ENCODE data around the gene FOXP1.

Gene FOXP1

GRCh38 chr3:71421475-71421819 is 162.1 kb downstream of the FOXP1 start:
- no peak for DNase-seq

DNA sequence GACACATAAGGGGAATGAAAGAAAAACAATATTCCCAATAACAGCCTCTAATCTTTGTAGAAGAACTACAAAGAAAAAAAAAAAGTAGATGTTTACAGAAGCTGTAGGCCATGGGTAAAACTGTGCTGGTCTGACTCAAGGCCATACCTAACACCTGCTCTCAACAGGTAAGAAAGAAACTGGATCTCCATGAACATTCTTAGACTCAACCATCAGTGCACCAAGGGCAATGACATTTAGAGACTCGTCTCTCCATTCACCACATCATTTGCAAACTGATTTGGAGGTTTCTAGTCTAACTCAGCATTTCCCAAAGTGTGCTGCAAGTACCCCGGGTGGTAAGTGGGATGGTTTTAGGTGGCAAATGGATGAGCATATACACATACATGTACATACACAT is 164.2 kb downstream of the FOXP1 start:
- no peak for DNase-seq

GRCh38 chr3:71417791-71418190 is 165.7 kb downstream of the FOXP1 start:
- no peak for DNase-seq

DNA sequence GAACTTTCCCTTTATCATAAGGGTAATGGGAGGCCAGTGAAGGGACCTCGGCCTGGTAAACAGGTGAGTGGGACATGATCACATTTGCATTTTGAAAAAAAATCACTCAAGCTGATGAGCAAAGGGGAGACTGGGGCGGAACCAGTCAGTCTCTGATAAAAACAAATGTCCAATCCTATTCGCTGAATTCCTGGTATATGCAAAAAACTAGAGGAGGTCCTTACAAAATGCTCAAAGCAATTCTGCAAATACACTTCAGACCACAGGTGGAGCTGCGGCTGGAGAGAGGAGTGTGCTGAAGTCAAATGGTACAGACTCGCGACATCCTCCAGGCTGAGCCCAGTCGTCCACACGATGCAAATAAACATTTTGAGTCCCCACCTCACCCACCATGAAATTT is 166.7 kb downstream of the FOXP1 start:
- DNase-seq = peak; percentile 29 to 42

DNA sequence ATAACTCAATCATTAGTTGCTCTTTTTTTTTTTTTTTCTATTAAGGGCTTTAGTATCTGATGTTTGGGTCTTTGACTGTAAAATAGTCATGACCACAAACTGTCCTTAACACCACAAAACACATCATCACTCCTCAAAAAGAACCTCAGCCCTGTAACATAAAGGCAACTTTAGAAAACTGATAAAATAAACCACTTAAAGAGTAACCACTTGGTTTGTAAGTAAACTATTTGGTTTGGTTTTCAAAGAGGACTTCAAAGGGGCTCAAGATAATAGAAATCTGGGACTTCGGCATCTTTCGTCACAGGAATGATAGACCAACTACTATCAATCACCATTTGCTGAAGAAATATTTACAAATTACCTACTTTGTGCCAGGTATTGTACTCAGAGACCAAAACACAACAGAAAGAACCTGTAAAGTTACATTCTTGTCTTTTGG is 167.8 kb downstream of the FOXP1 start:
- no peak for DNase-seq

- no peak for DNase-seq
Measured at GRCh38 chr3:71414189-71414927, 169.2 kb downstream of the FOXP1 start.

GRCh38 chr3:71413572-71413971 is 170.0 kb downstream of the FOXP1 start:
- no peak for DNase-seq

- DNase-seq = no peak
Measured at GRCh38 chr3:71409352-71409751, 174.2 kb downstream of the FOXP1 start.

DNA sequence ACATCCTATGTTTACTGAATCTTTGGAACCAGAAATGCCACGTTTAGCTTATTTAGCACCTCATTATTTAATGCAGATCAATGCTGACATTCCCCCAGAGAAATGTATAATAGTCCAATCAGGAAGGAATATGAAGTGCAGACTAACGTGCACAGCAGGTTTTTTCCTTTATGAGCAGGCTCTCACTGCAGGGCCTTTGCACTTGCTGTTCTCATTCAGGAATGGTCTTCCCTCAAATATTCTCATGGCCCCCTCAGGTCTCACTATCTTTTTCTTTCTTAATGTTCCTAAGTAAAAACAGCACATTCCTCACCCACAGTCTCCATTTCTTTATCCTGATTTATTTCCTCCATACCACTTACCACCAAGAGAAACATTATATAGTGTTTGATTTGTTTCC is 174.6 kb downstream of the FOXP1 start:
- DNase-seq = no peak

- no peak for DNase-seq
Measured at GRCh38 chr3:71407823-71408222, 175.7 kb downstream of the FOXP1 start.

DNA sequence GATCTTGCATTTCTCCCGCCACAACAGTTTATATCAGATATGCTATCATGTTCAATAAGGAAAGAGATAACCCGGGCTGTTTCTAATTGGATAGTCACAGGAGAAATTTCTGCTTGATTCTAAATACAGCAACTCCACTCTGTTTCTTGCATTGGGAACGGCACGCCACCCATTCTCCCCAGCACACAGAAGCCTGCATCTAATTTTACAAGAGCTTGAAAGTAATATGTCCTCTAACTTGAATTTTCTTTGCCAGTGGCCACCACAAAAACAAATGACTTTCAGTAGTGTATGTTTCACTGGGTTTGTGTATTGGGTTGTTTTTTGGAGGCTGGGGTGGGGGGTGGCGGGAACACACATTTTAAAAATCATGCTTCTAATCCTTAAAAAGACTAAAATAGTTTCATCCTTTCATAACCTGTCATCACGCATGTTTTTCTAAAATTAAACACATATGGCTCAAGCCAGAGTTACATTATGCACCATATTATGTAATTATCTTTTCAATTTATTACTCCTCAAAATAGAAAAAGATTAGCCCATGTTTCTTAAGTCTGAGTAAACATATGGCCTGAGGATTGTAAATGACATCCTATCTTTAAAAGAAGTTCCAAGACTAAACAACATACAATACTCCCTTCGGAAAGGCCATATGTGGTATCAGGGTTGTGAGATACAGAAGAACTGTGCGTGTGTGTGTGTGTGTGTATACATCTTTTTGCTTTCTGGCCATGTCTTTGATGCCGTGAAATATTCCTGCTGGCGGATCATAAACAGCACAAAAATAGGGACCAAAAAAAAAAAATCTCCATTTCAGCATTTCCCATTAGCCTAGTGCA is 176.3 kb downstream of the FOXP1 start:
- DNase-seq = no peak

DNA sequence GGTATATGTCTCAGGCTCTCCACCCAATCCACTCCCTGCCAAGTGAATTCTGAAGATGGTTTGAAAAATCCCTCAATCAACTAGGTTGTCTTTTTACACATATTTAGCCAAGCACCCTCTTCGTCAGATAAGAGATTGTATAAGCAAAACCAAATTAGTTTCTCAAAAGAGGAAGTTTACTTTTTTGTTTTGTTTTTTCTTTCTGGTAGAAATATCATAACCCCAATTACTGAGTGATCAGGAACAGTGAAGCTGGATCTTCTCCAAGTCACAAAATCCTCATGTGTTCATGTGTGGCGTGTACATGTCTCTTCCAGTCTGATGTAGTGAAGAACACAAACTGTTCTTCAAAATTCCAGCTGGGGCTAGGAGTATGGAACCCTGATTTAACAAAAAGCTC is 180.6 kb downstream of the FOXP1 start:
- no peak for DNase-seq

DNA sequence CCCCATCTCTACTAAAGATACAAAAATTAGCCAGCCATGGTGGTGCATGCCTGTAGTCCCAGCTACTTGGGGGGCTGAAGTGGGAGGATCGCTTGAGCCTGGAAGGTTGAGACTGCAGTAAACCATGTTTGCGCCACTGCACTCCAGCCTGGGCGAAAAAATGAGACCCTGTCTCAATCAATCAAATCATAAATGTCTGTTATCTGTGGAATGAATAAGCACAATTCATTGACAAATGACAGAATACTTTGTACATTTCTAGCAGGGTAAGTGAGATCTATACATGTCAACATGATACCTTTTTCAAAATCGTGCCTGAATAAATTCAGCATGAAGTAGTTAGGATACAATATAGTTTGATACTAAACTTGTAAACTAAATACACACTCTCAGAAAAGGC is 181.2 kb downstream of the FOXP1 start:
- no peak for DNase-seq

GRCh38 chr3:71401695-71402231 is 181.8 kb downstream of the FOXP1 start:
- DNase-seq = no peak

GRCh38 chr3:71400986-71401451 is 182.5 kb downstream of the FOXP1 start:
- no peak for DNase-seq

GRCh38 chr3:71399478-71399877 is 184.1 kb downstream of the FOXP1 start:
- no peak for DNase-seq

DNA sequence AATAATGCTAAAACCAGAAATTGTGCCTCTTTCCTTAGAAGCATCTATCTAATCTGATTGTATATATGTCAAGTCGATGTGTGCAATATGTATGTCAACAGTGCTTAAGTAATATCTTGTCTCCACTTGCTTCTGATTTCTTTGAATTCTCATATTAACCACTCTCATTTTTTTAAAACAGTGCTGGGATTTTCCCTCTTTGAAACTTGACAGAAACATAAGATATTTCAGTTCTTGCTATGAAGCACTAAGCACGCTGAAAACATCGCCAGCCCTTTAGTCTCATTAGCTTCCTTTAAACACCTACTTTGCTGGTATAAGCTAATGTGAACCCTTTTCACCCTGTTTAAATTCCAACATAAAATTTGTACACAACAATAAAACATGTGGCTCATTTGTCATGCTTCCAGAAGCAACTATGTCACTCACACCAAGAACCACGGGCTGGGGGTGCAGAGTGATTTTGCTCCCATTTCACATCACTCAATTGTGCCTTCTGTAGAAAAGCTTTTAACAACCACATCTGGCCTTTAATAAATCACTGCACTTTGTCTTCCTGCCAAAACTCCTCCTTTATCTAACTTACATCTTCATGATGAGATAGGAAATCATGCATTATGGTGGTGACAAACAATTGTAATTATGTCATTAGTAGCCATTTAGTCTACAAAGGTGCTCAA is 185.2 kb downstream of the FOXP1 start:
- DNase-seq = peak in 1 of 2 donors; percentile 52

DNA sequence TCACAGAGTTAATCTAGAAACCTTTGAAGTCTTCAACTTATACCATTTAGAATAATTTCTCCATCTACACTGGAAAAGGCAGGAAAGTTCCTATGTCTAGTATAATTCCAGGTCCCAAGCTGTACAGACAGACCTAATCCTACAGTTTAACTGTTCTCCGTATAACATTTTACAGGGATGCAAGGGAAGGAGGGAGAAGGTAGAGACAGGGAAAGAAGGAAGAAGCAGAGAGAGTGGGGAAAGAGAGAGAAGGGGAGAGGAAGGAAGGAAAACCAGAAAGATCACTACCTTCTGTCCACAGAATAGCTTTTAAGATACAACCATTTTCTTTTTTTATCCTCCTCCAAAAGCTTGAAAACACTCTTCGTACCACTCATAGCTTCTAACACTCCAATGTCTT is 185.8 kb downstream of the FOXP1 start:
- DNase-seq = no peak

- DNase-seq = peak in 1 of 2 donors; percentile 49
Measured at GRCh38 chr3:71397046-71397445, 186.5 kb downstream of the FOXP1 start.

- no peak for DNase-seq
Measured at GRCh38 chr3:71395927-71396695, 187.4 kb downstream of the FOXP1 start.

GRCh38 chr3:71395470-71395869 is 188.1 kb downstream of the FOXP1 start:
- no peak for DNase-seq

GRCh38 chr3:71393745-71394144 is 189.8 kb downstream of the FOXP1 start:
- no peak for DNase-seq

DNA sequence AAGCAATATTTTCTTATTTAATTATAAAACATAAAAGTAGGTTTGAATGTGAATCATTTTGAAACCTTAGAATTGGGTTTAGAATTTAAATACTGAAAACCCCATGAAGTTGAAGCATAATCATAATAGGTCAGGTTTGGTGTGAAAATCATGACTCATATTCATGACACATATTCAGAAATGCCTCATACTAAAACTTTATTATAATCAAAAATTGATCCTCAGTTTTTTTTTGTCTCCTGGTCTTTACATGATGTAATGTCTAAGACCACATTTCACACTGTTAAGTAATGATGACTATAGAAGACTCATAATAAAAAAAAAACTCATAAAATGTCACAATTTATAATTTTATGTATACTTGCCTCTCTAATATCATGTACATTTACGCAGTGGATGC is 190.4 kb downstream of the FOXP1 start:
- no peak for DNase-seq

Measured in stimulated activated CD4-positive, alpha-beta T cell treated with anti-CD3 and anti-CD28 coated beads, Interleukin-2, amount 100 ng/mL, for 24 hours (primary cell).